ENCODE measurements around the gene SAMSN1. TPM values are rescaled to one million over a fixed set of nuclear protein-coding genes. Genes with fewer than 3 reads are reported as not detected.

Gene SAMSN1
- total RNA-seq, 1 donor from 2014 or later, result 2.6 TPM

DNA sequence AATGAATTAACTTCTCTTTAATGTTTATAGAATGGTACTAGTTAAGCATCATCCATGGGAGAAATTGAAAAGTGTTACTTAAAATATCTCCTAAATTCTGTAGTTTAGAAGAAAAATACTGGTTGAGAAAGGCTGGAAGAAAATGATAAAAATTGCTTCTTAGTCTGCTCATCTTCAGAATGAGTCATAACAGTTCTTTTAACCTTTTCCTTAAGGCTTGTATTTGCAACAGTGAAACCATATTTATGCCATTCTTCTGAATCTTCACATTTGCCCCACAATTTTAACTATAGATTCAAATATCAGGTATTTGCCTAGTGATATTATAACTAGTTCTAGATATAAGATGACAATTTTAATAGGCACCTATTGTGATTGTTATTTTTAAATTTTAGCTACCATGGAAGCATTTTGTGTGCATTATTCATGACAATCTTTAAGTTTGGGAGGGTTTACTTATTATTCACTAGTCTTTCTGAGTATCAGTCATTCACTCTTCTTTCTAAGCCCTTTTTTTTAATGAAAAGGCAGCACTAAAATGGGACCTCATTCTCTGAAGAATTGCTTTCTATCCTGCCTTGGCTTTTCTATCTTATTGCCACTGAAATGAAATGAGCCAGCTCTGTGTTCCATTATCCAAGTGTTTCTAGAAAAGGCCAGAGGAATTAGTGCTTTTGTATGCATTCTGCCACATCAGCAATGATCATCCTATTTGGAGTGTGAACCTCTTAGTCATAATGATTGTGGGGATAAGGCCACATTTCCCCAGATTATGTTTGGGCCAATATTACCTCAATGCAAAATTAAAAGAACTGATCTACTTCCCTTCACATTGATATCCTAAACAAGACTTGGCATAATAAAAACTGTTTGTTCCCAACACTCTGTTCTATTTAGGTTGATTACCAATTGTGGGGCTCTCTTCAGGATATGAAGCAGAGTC is 58.4 kb downstream of the SAMSN1 start:
- no peaks in the 10 kb centered on the region for H3K27me3 Mint-ChIP-seq
- H3K36me3 Mint-ChIP-seq, result no peaks in the 10 kb centered on the region
- TF ChIP-seq, protein P1, sequence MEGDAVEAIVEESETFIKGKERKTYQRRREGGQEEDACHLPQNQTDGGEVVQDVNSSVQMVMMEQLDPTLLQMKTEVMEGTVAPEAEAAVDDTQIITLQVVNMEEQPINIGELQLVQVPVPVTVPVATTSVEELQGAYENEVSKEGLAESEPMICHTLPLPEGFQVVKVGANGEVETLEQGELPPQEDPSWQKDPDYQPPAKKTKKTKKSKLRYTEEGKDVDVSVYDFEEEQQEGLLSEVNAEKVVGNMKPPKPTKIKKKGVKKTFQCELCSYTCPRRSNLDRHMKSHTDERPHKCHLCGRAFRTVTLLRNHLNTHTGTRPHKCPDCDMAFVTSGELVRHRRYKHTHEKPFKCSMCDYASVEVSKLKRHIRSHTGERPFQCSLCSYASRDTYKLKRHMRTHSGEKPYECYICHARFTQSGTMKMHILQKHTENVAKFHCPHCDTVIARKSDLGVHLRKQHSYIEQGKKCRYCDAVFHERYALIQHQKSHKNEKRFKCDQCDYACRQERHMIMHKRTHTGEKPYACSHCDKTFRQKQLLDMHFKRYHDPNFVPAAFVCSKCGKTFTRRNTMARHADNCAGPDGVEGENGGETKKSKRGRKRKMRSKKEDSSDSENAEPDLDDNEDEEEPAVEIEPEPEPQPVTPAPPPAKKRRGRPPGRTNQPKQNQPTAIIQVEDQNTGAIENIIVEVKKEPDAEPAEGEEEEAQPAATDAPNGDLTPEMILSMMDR (conservative IDR thresholded peaks at IDR 0.05), result no peak
- peaks cover 4% of the 10 kb centered on the region for H3K4me1 Mint-ChIP-seq (ENCODE audit: unreplicated experiment)
- H3K27ac Mint-ChIP-seq, result no peak overlapping the region
- H3K9me3 Mint-ChIP-seq, result no peaks in the 10 kb centered on the region
- no peak overlapping the region for H3K4me3 Mint-ChIP-seq
- DNase-seq (ENCODE audit: extremely low spot score, unreplicated experiment), result no peak

DNA sequence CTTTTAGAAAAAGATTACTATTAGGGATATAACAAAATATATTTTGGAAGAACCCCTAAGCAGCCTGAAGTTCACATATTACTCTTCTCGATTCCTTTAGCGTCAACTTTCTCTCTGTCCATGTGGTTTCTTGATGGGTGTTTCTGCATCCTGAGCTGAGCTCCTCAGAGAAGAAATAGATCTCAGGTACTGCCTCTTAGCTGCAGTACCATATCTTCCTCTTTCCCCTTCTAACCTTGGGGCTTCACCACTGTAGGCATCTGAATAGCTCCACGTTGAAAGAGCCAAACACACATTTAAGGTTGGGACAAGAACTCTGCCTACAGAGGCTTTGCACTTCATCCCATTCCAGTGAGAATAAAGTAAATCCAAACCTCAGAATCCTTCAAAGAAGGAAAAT is 59.2 kb downstream of the SAMSN1 start:
- Mint-ChIP-seq H3K36me3 (no peaks in the 10 kb centered on the region), H3K27me3 (no peaks in the 10 kb centered on the region), H3K4me1 (ENCODE audit: unreplicated experiment) (peaks cover 4% of the 10 kb centered on the region), H3K9me3 (no peaks in the 10 kb centered on the region), H3K27ac (no peak overlapping the region), H3K4me3 (no peak overlapping the region)
- no peak for DNase-seq (ENCODE audit: extremely low spot score, unreplicated experiment)
- TF ChIP-seq, protein P1 (conservative IDR thresholded peaks at IDR 0.05), result no peak

DNA sequence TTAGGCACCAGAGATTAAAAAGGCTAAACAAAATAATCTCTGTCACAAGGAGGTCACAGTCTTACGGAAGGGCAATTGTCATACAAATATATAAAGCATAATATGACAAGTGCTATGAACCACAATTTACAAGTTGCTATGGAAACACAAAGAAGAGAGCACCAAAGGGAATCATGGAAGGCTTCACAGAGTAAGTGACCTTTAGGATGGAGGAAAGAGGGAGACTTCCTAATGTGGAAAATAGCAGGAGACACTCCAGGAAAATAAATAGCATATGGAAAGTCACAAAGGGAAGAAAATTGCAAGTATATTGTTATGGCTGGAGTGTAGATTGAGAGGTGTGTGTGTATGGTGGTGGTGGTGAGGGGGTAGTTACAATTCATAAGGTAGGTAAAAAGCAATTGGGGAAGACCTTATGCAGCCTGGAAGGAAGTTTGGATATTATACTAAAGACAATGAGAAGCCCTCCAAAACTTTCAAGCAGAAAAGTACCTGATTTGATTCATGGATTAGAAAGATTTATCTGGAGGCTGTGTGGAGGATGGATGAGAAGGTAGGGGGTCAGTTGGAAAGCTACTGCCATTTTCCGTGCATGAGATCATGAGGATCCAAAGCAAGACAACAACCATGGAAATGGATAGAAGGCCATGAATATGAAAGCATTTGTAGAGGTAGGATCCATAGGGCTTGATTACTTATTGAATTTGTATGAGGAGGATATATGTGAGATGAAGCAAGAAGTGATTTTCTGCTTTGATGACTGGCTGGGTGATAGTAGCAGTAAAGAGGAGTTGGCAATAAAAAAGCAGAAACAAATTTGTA is 61.7 kb downstream of the SAMSN1 start:
- H3K4me1 Mint-ChIP-seq (ENCODE audit: unreplicated experiment), result peaks cover 4% of the 10 kb centered on the region
- H3K27me3 Mint-ChIP-seq, result no peaks in the 10 kb centered on the region
- H3K9me3 Mint-ChIP-seq, result no peaks in the 10 kb centered on the region
- no peak overlapping the region for H3K4me3 Mint-ChIP-seq
- DNase-seq (ENCODE audit: extremely low spot score, unreplicated experiment), result no peak
- no peaks in the 10 kb centered on the region for H3K36me3 Mint-ChIP-seq
- TF ChIP-seq, protein P1 (conservative IDR thresholded peaks at IDR 0.05), result no peak
- H3K27ac Mint-ChIP-seq, result no peak overlapping the region

DNA sequence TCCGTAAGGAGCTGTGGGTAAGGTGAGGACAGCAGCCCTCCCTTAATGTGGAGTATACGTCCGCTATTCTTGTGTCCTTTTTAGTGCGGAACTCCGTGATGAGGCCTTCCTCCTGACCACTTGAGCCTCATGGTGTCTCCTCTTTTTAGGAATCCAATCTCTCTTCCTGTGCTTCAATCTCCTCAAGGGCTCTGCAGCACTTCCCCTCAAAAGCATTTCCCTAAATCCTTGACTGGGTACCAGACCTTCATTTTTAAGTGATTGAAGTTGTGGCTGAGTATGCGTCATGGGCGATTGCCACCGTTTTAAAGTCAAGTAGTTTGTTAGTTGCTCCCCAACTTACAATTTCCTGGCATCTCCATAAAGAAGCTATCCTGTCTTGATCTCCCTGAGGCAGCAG is 62.8 kb downstream of the SAMSN1 start:
- peaks cover 4% of the 10 kb centered on the region for H3K4me1 Mint-ChIP-seq (ENCODE audit: unreplicated experiment)
- H3K27me3 Mint-ChIP-seq, result no peaks in the 10 kb centered on the region
- no peaks in the 10 kb centered on the region for H3K9me3 Mint-ChIP-seq
- TF ChIP-seq, protein P1 (conservative IDR thresholded peaks at IDR 0.05), result no peak
- no peak overlapping the region for H3K27ac Mint-ChIP-seq
- H3K4me3 Mint-ChIP-seq, result no peak overlapping the region
- no peaks in the 10 kb centered on the region for H3K36me3 Mint-ChIP-seq
- no peak for DNase-seq (ENCODE audit: extremely low spot score, unreplicated experiment)

DNA sequence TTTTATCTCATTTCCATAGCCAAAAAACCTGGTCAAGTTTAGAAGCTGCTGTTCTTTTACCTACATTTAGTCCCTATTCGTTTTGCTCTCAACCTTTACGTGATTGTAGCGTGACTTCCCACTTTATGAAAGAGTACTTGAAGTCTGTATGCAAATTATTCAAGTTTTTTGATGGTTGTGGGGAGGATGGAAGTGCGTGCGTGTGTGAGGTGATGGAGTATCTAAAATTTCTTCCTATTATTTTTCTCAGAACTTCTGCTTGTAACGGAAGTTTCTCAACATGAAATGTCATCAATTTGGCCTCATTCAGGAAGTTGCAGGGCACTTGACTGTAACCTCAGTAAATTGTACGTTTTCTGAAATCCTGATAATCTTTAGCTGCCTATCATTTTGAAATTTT is 64.0 kb downstream of the SAMSN1 start:
- no peaks in the 10 kb centered on the region for H3K36me3 Mint-ChIP-seq
- no peak overlapping the region for H3K4me3 Mint-ChIP-seq
- H3K27ac Mint-ChIP-seq, result no peak overlapping the region
- TF ChIP-seq, protein P1 (conservative IDR thresholded peaks at IDR 0.05), result no peak
- H3K9me3 Mint-ChIP-seq, result no peaks in the 10 kb centered on the region
- no peak for DNase-seq (ENCODE audit: extremely low spot score, unreplicated experiment)
- no peaks in the 10 kb centered on the region for H3K27me3 Mint-ChIP-seq
- H3K4me1 Mint-ChIP-seq (ENCODE audit: unreplicated experiment), result no peaks in the 10 kb centered on the region
